MM.1S (cell line): ENCODE data around the gene MACROD2.

Source experiments
- CTCF ChIP-seq: fragments of 300-600 bp; sonication (generic); IDR thresholded peaks from 2 replicates; pipeline ENCODE4 v1.5.1; 2016; ENCODE audit warnings: antibody characterized with exemption, low read length, mixed read lengths
- EZH2 ChIP-seq: fragments of 300-600 bp; sonication (generic); optimal IDR thresholded peaks from 2 replicates; pipeline ENCODE3; 2017; ENCODE audit warnings: low read depth, mild to moderate bottlenecking, antibody characterized with exemption, low read length, mixed read lengths

GRCh38 chr20:14412065-14412681 is 416.9 kb downstream of the MACROD2 start:
- TF ChIP-seq EZH2: no peak
- TF ChIP-seq CTCF: no peak
